Heart right ventricle (tissue), 16 donors: Measurements from ENCODE around the gene KISS1R. TPM values are rescaled to one million over a fixed set of nuclear protein-coding genes. Genes with fewer than 3 reads are reported as not detected.

Experiments used
- ATAC-seq, 8 donors: fragments of 200-7000 bp; cut with Tn5 transposase; one replicate each; pipeline ENCODE4 v1.9.1; 2020; ENCODE audit warnings: mild to moderate bottlenecking in 8 of 8, moderate library complexity in 8 of 8, moderate number of reproducible peaks in 1 of 8
- DNase-seq, 2 donors: peaks; one replicate each; pipeline ENCODE4 v3.0.0-alpha.2; 2020
- H3K27ac ChIP-seq, 10 donors: fragments of 200-600 bp; sonication (generic) in 2 of 10; one replicate each; pipeline versions ENCODE4 v1.5.0 to v1.8.0; 2020 to 2022; ENCODE audit warnings: mild to moderate bottlenecking in 3 of 10
- H3K27me3 ChIP-seq, 7 donors: fragments of 200-600 bp; one replicate each; pipeline ENCODE4 v1.8.0; 2021 to 2022; ENCODE audit warnings: mild to moderate bottlenecking in 2 of 7
- H3K36me3 ChIP-seq, 9 donors: fragments of 200-600 bp; sonication (generic) in 1 of 9; one replicate each; pipeline versions ENCODE4 v1.5.0 to v1.8.0; 2020 to 2022; ENCODE audit warnings: mild to moderate bottlenecking in 2 of 9
- H3K4me1 ChIP-seq, 9 donors: fragments of 200-600 bp; sonication (generic) in 1 of 9; one replicate each; pipeline versions ENCODE4 v1.5.0 to v1.8.0; 2020 to 2022; ENCODE audit warnings: mild to moderate bottlenecking in 4 of 9
- H3K4me3 ChIP-seq, 10 donors: fragments of 200-600 bp; sonication (generic) in 2 of 10; one replicate each; pipeline versions ENCODE4 v1.5.0 to v1.8.0; 2020 to 2022; ENCODE audit warnings: mild to moderate bottlenecking in 7 of 10, moderate library complexity in 2 of 10
- H3K9me3 ChIP-seq, 11 donors: fragments of 200-600 bp in 10 of 11; sonication (generic) in 2 of 11; one replicate each; pipeline versions ENCODE4 v1.5.0 to v1.8.0; 2013 to 2022; ENCODE audit warnings: mild to moderate bottlenecking in 2 of 11, control low read depth in 1 of 11, moderate library complexity in 1 of 11
- CTCF ChIP-seq, 9 donors: fragments of 200-600 bp; sonication (generic) in 2 of 9; IDR thresholded peaks; one replicate each; pipeline versions ENCODE4 v1.5.0 to v1.8.0; 2021 to 2022; ENCODE audit warnings: antibody characterized with exemption in 9 of 9, mild to moderate bottlenecking in 5 of 9, moderate library complexity in 1 of 9
- WGBS, 2 donors: extraction: QIAGEN DNeasy Blood & Tissue Kit; methylation state at CpG; one replicate each; pipeline ENCODE4 v1.1.7; 2013; ENCODE audit warnings: inconsistent platforms in 1 of 2; 5-methylcytosine and 5-hydroxymethylcytosine counted together
- intact Hi-C, 10 donors: fragments of 100-400 bp; cut with DNase I; formaldehyde crosslinking; loops; one replicate each; pipeline versions ENCODE4 v1.11.1 to v1.14.2; 2022
- polyA plus RNA-seq, 2 donors: library from polyadenylated mRNA; stranded (reverse); fragments of 200-250 nt; gene quantifications; one replicate each; pipeline ENCODE4 v1.2.3, GENCODE V29; 2013
- total RNA-seq, 10 donors: library from RNA; stranded (reverse); fragmentation: NEBNext Ultra II Directional in 3 of 10; extraction: Animal tissue kit (Norgen Biotek cat#: 25700) in 3 of 10; gene quantifications; one replicate each; pipeline versions ENCODE4 v1.2.1 to v1.2.4, GENCODE V29; 2021 to 2023
- donor health status: Arrhythmogenic right ventricular cardiomyopathy.
- donor health status: ischemic (EF 13 %, LVEDD 7.1; RV severe dilation, severe dysfunction).
- donor health status: healthy with polysubstance abuse.
- donor health status: DM: no; HTN: yes; CAD: no.
- donor health status: DM: no; HTN: no; CAD: no.
- donor health status: ischemic (EF 25% LVEDD 6.9; RV normal size, moderate dysfunction).
- donor health status: ischemic (EF 25% LVEDD 5.7; RV mildly dilated, moderate dysfunction).
- donor health status: healthy.
- donor health status: DM: yes; HTN: yes; CAD: no.
- donor health status: Ischemic cardiomyopathy.
- donor health status: ischemic (EF 35%, LVEDD 5.7; RV mildly dilated, moderate dysfunction).
- donor health status: nonischemic (EF 11% LVEDD 7.7; RV severe dilation, severe dysfunction).
- donor health status: DM: yes; HTN: yes; CAD: no.
- donor health status: PGD.
- donor health status: ischemic (EF 29% LVEDD 5.4; RV normal size, mild dysfunction).
- donor health status: nonischemic (EF 23%, LVEDD 6.1; RV moderate dilation, normal function).

Gene KISS1R
- total and polyA plus RNA-seq, 12 donors: not detected

DNA sequence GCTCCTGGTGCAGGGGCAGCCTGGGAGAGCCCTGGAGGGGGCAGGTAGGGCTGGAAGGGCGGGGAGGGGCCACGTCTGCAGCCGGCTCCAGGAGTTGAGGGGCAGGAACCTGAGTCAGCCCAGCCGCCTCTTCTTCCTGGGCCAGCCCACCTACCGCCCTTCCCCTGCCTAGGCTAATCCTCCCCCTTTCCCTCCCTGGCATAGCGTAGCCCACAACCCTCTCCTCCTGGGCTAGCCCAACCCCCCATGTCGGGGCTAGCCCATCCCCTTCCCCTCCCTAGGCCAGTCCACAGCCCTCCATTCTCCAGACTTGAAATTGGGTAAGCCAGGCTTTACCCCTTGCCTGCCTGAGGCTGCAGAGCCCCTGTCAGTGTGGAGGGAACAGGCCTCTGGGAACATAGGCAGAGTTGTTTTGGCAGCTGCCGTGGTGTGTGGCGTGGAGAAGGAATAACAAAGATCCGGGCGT lies 46.4 kb downstream of the KISS1R start:
- intact Hi-C loops: no loop called here
- TF ChIP-seq CTCF (IDR thresholded peaks at IDR 0.05): no peak
- ATAC-seq (no peak), DNase-seq (no peak)
- Histone ChIP-seq H3K27ac (no peak overlapping the region), H3K4me1 (no peaks in the 10 kb centered on the region), H3K4me3 (no peak overlapping the region), H3K27me3 (no peaks in the 10 kb centered on the region), H3K36me3 (peaks cover 0 to 68% (median 16%) of the 10 kb centered on the region in 9 donors), H3K9me3 (peaks cover 0 to 5% (median 0%) of the 10 kb centered on the region in 11 donors)
- 84 to 92% methylated on average over 8 to 11 of the region's 11 CpGs for WGBS, 2 donors

DNA sequence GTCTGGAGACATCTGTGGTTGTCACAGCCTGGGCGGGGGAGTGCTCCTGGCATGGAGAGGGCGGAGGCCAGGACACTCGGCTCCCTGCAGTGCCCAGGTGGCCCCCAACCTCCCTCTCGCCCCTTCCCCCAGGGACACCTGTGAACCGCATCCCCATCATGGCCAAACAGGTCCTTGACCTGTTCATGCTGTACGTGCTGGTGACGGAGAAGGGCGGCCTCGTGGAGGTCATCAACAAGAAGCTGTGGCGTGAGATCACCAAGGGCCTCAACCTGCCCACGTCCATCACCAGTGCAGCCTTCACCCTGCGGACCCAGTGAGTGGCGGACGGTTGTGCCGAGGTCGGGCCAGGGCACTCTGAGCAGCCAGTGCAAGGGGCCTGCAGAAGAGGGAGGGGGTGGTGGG lies 47.0 kb downstream of the KISS1R start:
- Histone ChIP-seq H3K27ac (no peak overlapping the region), H3K4me3 (no peak overlapping the region), H3K27me3 (no peaks in the 10 kb centered on the region), H3K9me3 (peaks cover 0 to 5% (median 0%) of the 10 kb centered on the region in 11 donors), H3K4me1 (no peaks in the 10 kb centered on the region), H3K36me3 (peaks cover 0 to 70% (median 20%) of the 10 kb centered on the region in 9 donors)
- TF ChIP-seq CTCF (IDR thresholded peaks at IDR 0.05): no peak
- WGBS, 2 donors: 97 to 98% methylated on average over 16 of the region's 16 CpGs
- no peak for ATAC-seq
- DNase-seq: no peak
- intact Hi-C loops: no loop called here

GRCh38 chr19:964761-965694 lies 47.9 kb downstream of the KISS1R start:
- no peak for DNase-seq
- TF ChIP-seq CTCF (IDR thresholded peaks at IDR 0.05): no peak
- Histone ChIP-seq H3K9me3 (peaks cover 0 to 5% (median 0%) of the 10 kb centered on the region in 11 donors), H3K27me3 (no peaks in the 10 kb centered on the region), H3K4me1 (no peaks in the 10 kb centered on the region), H3K4me3 (no peak overlapping the region), H3K36me3 (peaks cover 0 to 78% (median 20%) of the 10 kb centered on the region in 9 donors), H3K27ac (no peak overlapping the region)
- intact Hi-C loops: no loop called here
- ATAC-seq: no peak
- 99% methylated on average over 19 of the region's 19 CpGs for WGBS, 2 donors

DNA sequence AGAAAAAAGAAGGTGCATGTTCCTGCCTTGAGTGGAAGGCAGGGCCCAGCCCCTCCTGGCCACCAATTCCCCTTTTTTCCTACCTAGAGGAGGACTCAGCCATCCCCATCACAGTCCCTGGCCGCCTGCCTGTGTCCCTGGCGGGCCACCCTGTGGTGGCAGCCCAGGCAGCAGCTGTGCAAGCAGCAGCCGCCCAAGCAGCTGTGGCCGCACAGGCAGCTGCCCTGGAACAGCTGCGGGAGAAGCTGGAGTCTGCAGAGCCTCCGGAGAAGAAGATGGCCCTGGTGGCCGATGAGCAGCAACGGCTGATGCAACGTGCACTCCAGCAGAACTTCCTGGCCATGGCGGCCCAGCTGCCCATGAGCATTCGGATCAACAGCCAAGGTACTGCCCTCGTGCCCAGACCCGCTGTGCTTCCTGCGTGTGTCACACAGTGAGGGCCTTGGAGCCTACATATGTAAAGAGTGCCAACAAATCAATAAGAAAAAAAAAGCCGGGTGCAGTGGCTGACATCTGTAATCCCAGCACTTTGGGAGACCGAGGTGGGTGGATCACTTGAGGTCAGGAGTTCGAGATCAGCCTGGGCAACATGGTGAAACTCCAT lies 49.5 kb downstream of the KISS1R start:
- Histone ChIP-seq H3K27me3 (no peaks in the 10 kb centered on the region), H3K4me1 (no peaks in the 10 kb centered on the region), H3K9me3 (peaks cover 0 to 19% (median 9%) of the 10 kb centered on the region in 11 donors), H3K27ac (no peak overlapping the region), H3K36me3 (peaks cover 0 to 85% (median 28%) of the 10 kb centered on the region in 9 donors), H3K4me3 (no peak overlapping the region)
- 95 to 96% methylated on average over 17 of the region's 17 CpGs for WGBS, 2 donors
- no peak for DNase-seq
- no peak for ATAC-seq
- no peak for TF ChIP-seq CTCF (IDR thresholded peaks at IDR 0.05)
- intact Hi-C loops: no loop called here

Other genes starting within 250 kb of the KISS1R start
- 100 to 1,000 TPM in 3 of 10 donors, 10 to 100 TPM in 7; 33.4 to 153 (median 77.3) TPM for gene FSTL3, start 240.9 kb upstream of the KISS1R start, total RNA-seq
- 100 to 1,000 TPM; 118 to 279 TPM for gene FSTL3, start 240.9 kb upstream of the KISS1R start, polyA plus RNA-seq
- gene PRSS57, start 221.9 kb upstream of the KISS1R start, total RNA-seq: not detected
- under 1 TPM in 1 of 2 donors, not detected in 1; 0.06 TPM for gene PRSS57, start 221.9 kb upstream of the KISS1R start, polyA plus RNA-seq
- gene PALM, start 208.4 kb upstream of the KISS1R start, total RNA-seq: 10 to 100 TPM; 12.5 to 33.0 (median 17.7) TPM
- 10 to 100 TPM; 18.9 to 36.7 TPM for gene PALM, start 208.4 kb upstream of the KISS1R start, polyA plus RNA-seq
- gene MISP, start 166.2 kb upstream of the KISS1R start, total RNA-seq: not detected
- gene MISP, start 166.2 kb upstream of the KISS1R start, polyA plus RNA-seq: under 1 TPM in 1 of 2 donors, not detected in 1; 0.01 TPM
- 100 to 1,000 TPM in 1 of 10 donors, 10 to 100 TPM in 9; 46.2 to 106 (median 56.8) TPM for gene PTBP1, start 119.9 kb upstream of the KISS1R start, total RNA-seq
- gene PTBP1, start 119.9 kb upstream of the KISS1R start, polyA plus RNA-seq: 10 to 100 TPM; 48.2 to 74.3 TPM
- not detected for gene PLPPR3, start 95.4 kb upstream of the KISS1R start, total RNA-seq
- not detected for gene PLPPR3, start 95.4 kb upstream of the KISS1R start, polyA plus RNA-seq
- gene AZU1, start 89.5 kb upstream of the KISS1R start, total RNA-seq: 1 to 10 TPM in 1 of 10 donors, not detected in 9; 1.7 TPM
- gene AZU1, start 89.5 kb upstream of the KISS1R start, polyA plus RNA-seq: under 1 TPM in 1 of 2 donors, not detected in 1; 0.06 TPM
- gene PRTN3, start 76.3 kb upstream of the KISS1R start, total RNA-seq: not detected
- gene PRTN3, start 76.3 kb upstream of the KISS1R start, polyA plus RNA-seq: under 1 TPM in 1 of 2 donors, not detected in 1; 0.12 TPM
- 1 to 10 TPM in 3 of 10 donors, under 1 TPM in 4, not detected in 3; 0.26 to 2.8 (median 0.76) TPM for gene ELANE, start 65.0 kb upstream of the KISS1R start, total RNA-seq
- gene ELANE, start 65.0 kb upstream of the KISS1R start, polyA plus RNA-seq: 1 to 10 TPM; 3.0 to 5.4 TPM
- 100 to 1,000 TPM in 4 of 10 donors, 10 to 100 TPM in 6; 21.1 to 326 (median 72.5) TPM for gene CFD, start 57.7 kb upstream of the KISS1R start, total RNA-seq
- gene CFD, start 57.7 kb upstream of the KISS1R start, polyA plus RNA-seq: 100 to 1,000 TPM; 567 to 583 TPM
- 10 to 100 TPM; 17.6 to 37.4 (median 26.2) TPM for gene MED16, start 24.1 kb upstream of the KISS1R start, total RNA-seq
- 10 to 100 TPM; 31.0 to 42.9 TPM for gene MED16, start 24.1 kb upstream of the KISS1R start, polyA plus RNA-seq
- gene RNU6-9, start 23.8 kb upstream of the KISS1R start, total RNA-seq: not detected
- gene RNU6-9, start 23.8 kb upstream of the KISS1R start, polyA plus RNA-seq: not detected
- 10 to 100 TPM; 16.3 to 30.6 (median 19.9) TPM for gene R3HDM4, start 4.1 kb upstream of the KISS1R start, total RNA-seq
- gene R3HDM4, start 4.1 kb upstream of the KISS1R start, polyA plus RNA-seq: 10 to 100 TPM; 34.5 to 49.8 TPM
- gene ARID3A, start 8.7 kb downstream of the KISS1R start, total RNA-seq: 10 to 100 TPM in 1 of 10 donors, 1 to 10 TPM in 9; 3.0 to 11.7 (median 5.3) TPM
- gene ARID3A, start 8.7 kb downstream of the KISS1R start, polyA plus RNA-seq: 1 to 10 TPM; 3.7 to 4.2 TPM
- 10 to 100 TPM; 17.3 to 25.0 (median 20.3) TPM for gene WDR18, start 67.0 kb downstream of the KISS1R start, total RNA-seq
- 10 to 100 TPM; 44.0 to 66.4 TPM for gene WDR18, start 67.0 kb downstream of the KISS1R start, polyA plus RNA-seq
- gene GRIN3B, start 83.1 kb downstream of the KISS1R start, total RNA-seq: under 1 TPM in 3 of 10 donors, not detected in 7; 0.08 to 0.10 (median 0.09) TPM
- gene GRIN3B, start 83.1 kb downstream of the KISS1R start, polyA plus RNA-seq: under 1 TPM in 1 of 2 donors, not detected in 1; 0.01 TPM
- gene TMEM259, start 103.8 kb downstream of the KISS1R start, total RNA-seq: 100 to 1,000 TPM in 8 of 10 donors, 10 to 100 TPM in 2; 94.3 to 141 (median 111) TPM
- gene TMEM259, start 103.8 kb downstream of the KISS1R start, polyA plus RNA-seq: 100 to 1,000 TPM; 144 to 289 TPM
- gene RNU6-2, start 104.2 kb downstream of the KISS1R start, total RNA-seq: not detected
- gene RNU6-2, start 104.2 kb downstream of the KISS1R start, polyA plus RNA-seq: not detected
- 100 to 1,000 TPM in 2 of 10 donors, 10 to 100 TPM in 8; 33.0 to 117 (median 63.5) TPM for gene CNN2, start 109.3 kb downstream of the KISS1R start, total RNA-seq
- gene CNN2, start 109.3 kb downstream of the KISS1R start, polyA plus RNA-seq: 10 to 100 TPM; 49.0 to 61.2 TPM
- gene ABCA7, start 122.8 kb downstream of the KISS1R start, total RNA-seq: 10 to 100 TPM in 1 of 10 donors, 1 to 10 TPM in 9; 4.3 to 18.1 (median 5.6) TPM
- gene ABCA7, start 122.8 kb downstream of the KISS1R start, polyA plus RNA-seq: 10 to 100 TPM in 1 of 2 donors, 1 to 10 TPM in 1; 2.7 to 23.4 TPM
- 10 to 100 TPM in 1 of 10 donors, 1 to 10 TPM in 9; 1.9 to 27.4 (median 4.1) TPM for gene ARHGAP45, start 149.8 kb downstream of the KISS1R start, total RNA-seq
- gene ARHGAP45, start 149.8 kb downstream of the KISS1R start, polyA plus RNA-seq: 1 to 10 TPM; 4.4 to 8.6 TPM
- 100 to 1,000 TPM; 111 to 215 (median 134) TPM for gene POLR2E, start 178.0 kb downstream of the KISS1R start, total RNA-seq
- 100 to 1,000 TPM; 116 to 212 TPM for gene POLR2E, start 178.0 kb downstream of the KISS1R start, polyA plus RNA-seq
- gene GPX4, start 186.7 kb downstream of the KISS1R start, total RNA-seq: 100 to 1,000 TPM; 244 to 405 (median 299) TPM
- gene GPX4, start 186.7 kb downstream of the KISS1R start, polyA plus RNA-seq: 100 to 1,000 TPM; 461 to 487 TPM